CD4-positive, alpha-beta T cell (primary cell): ENCODE results near the gene MED9. TPM values are rescaled to one million over a fixed set of nuclear protein-coding genes. Genes with fewer than 3 reads are reported as not detected.

ENCODE experiments used
- ATAC-seq: fragments of 200-7000 bp; cut with Tn5 transposase; one replicate; pipeline ENCODE4 v1.10.0; 2022; ENCODE audit warnings: mild to moderate bottlenecking; ENCODE audit not compliant: poor library complexity
- CTCF ChIA-PET: fragments of 350-600 bp; sonication (Branson Sonifier 250); formaldehyde crosslinking; loops from one replicate; lab custom pipeline; 2021; ENCODE audit warnings: antibody characterized with exemption, inconsistent platforms; lab: Charles Lee
- POLR2A ChIA-PET: fragments of 350-600 bp; sonication (Branson Sonifier 250); formaldehyde crosslinking; loops from one replicate; lab custom pipeline; 2021; ENCODE audit warnings: antibody characterized with exemption, inconsistent platforms; lab: Charles Lee
- DNase-seq, 14 experiments: peaks; one replicate each; pipeline ENCODE4 v3.0.0-alpha.2; 2013 to 2020; ENCODE audit warnings: mixed read lengths in 2 of 14
- H3K27ac ChIP-seq, 2 donors: one replicate each; pipeline versions ENCODE4 v1.5.1 to v1.7.0; 2013; ENCODE audit warnings: low read length in 2 of 2, low read depth in 1 of 2, mild to moderate bottlenecking in 1 of 2
- H3K27me3 ChIP-seq, 2 experiments: 1 replicate in 1 of 2; 2 replicates in 1 of 2; pipeline versions ENCODE4 v1.6.1 to v1.7.0; 2013; ENCODE audit warnings: low read length in 2 of 2, control low read depth in 1 of 2, mild to moderate bottlenecking in 1 of 2, moderate library complexity in 1 of 2; ENCODE audit not compliant: insufficient read depth in 2 of 2, control insufficient read depth in 1 of 2
- H3K36me3 ChIP-seq: one replicate; pipeline ENCODE4 v1.6.1; 2013; ENCODE audit warnings: low read length, control low read depth; ENCODE audit not compliant: insufficient read depth
- H3K4me1 ChIP-seq: one replicate; pipeline ENCODE4 v1.6.1; 2013; ENCODE audit warnings: low read length, control low read depth; ENCODE audit not compliant: insufficient read depth
- H3K4me3 ChIP-seq: one replicate; pipeline ENCODE4 v1.5.1; 2013; ENCODE audit warnings: mild to moderate bottlenecking, low read length, moderate library complexity
- H3K9me3 ChIP-seq, 2 experiments: 1 replicate in 1 of 2; 2 replicates in 1 of 2; pipeline versions ENCODE4 v1.6.1 to v1.7.0; 2013; ENCODE audit warnings: low read length in 2 of 2, mild to moderate bottlenecking in 2 of 2, control low read depth in 1 of 2, moderate library complexity in 1 of 2; ENCODE audit not compliant: control insufficient read depth in 1 of 2, insufficient read depth in 1 of 2
- H3K27ac Mint-ChIP-seq: one replicate; pipeline ENCODE4 v1.8.0; 2020; ENCODE audit warnings: mixed read lengths
- H3K27me3 Mint-ChIP-seq: one replicate; pipeline ENCODE4 v1.8.0; 2021; ENCODE audit warnings: mixed read lengths
- H3K36me3 Mint-ChIP-seq: one replicate; pipeline ENCODE4 v1.8.0; 2021; ENCODE audit warnings: low read depth, mixed read lengths
- H3K4me1 Mint-ChIP-seq: one replicate; pipeline ENCODE4 v1.8.0; 2021; ENCODE audit warnings: low read depth, mixed read lengths
- H3K4me3 Mint-ChIP-seq: one replicate; pipeline ENCODE4 v1.8.0; 2020; ENCODE audit warnings: mild to moderate bottlenecking, mixed read lengths
- H3K9me3 Mint-ChIP-seq: one replicate; pipeline ENCODE4 v1.8.0; 2020; ENCODE audit warnings: mixed read lengths
- CTCF ChIP-seq: fragments of 200-600 bp; IDR thresholded peaks from one replicate; pipeline ENCODE4 v1.8.0; 2022; ENCODE audit warnings: antibody characterized with exemption, mild to moderate bottlenecking
- intact Hi-C, 2 experiments: fragments of 100-400 bp; cut with DNase I in 1 of 2; cut with micrococcal nuclease in 1 of 2; formaldehyde crosslinking; loops; one replicate each; pipeline versions ENCODE4 v1.15.1 to v1.9.0; 2023 to 2025; cut with DNase I, micrococcal nuclease
- total RNA-seq, 174 experiments: library from RNA in 2 of 174; stranded (reverse) in 2 of 174; gene quantifications; one replicate each; pipeline ENCODE4 v1.2.3 and lab custom pipeline; 2021 to 2026

The MED9 gene
- total RNA-seq, 2 experiments from 2014 or later, result 27.0 to 27.9 TPM

- no peaks in the 10 kb centered on the region for H3K27me3 ChIP-seq
- H3K4me1 Mint-ChIP-seq, result peaks cover 11% of the 10 kb centered on the region
- ChIA-PET POLR2A (no interaction called here), CTCF (no interaction called here)
- H3K9me3 ChIP-seq, result no peaks in the 10 kb centered on the region
- H3K36me3 ChIP-seq, result no peaks in the 10 kb centered on the region
- no peaks in the 10 kb centered on the region for H3K27me3 Mint-ChIP-seq
- DNase-seq, result no peak
- H3K4me3 ChIP-seq, result no peak overlapping the region
- ATAC-seq, result no peak
- no peaks in the 10 kb centered on the region for H3K36me3 Mint-ChIP-seq
- no peak overlapping the region for H3K27ac ChIP-seq
- H3K27ac Mint-ChIP-seq, result no peak overlapping the region
- no peak overlapping the region for H3K4me3 Mint-ChIP-seq
- H3K9me3 Mint-ChIP-seq, result no peaks in the 10 kb centered on the region
- intact Hi-C loops, result no loop called here
- no peak for TF ChIP-seq CTCF
- peaks cover 6% of the 10 kb centered on the region for H3K4me1 ChIP-seq
These were observed 41.5 kb upstream of the MED9 start for GRCh38 chr17:17435323-17435722.

GRCh38 chr17:17437461-17437860, 39.3 kb upstream of the MED9 start:
- no peaks in the 10 kb centered on the region for H3K9me3 Mint-ChIP-seq
- POLR2A ChIA-PET, result no interaction called here

DNA sequence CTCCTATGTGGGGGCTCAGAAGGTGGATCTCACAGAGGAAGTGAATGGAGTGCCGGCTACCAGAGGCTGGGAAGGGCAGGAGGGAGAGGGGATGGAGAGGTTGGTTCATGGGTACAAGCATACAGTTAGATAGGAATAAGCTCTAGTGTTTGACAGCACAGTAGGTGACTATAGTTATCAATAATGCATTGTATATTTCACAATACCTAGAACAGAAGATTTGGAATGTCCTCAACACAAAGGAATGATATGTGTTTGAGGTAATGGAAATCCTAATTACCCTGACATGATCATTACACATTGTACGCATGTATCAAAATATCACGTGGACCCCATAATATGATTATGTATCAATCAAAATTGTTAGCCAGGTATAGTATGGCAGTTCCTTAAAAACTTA, 38.9 kb upstream of the MED9 start:
- no peak for ATAC-seq
- Mint-ChIP-seq H3K4me1 (peaks cover 11% of the 10 kb centered on the region), H3K27ac (no peak overlapping the region), H3K9me3 (no peaks in the 10 kb centered on the region), H3K27me3 (no peaks in the 10 kb centered on the region), H3K4me3 (no peak overlapping the region), H3K36me3 (no peaks in the 10 kb centered on the region)
- Histone ChIP-seq H3K36me3 (no peaks in the 10 kb centered on the region), H3K27me3 (no peaks in the 10 kb centered on the region), H3K27ac (no peak overlapping the region), H3K4me3 (no peak overlapping the region), H3K4me1 (peaks cover 6% of the 10 kb centered on the region), H3K9me3 (no peaks in the 10 kb centered on the region)
- intact Hi-C loops, result no loop called here
- ChIA-PET POLR2A (no interaction called here), CTCF (no interaction called here)
- TF ChIP-seq CTCF, result no peak
- no peak for DNase-seq

More at GRCh38 chr17:17437461-17437860, 39.3 kb upstream of the MED9 start:
- no peak overlapping the region for H3K27ac Mint-ChIP-seq
- DNase-seq (no peak), ATAC-seq (no peak)
- no peaks in the 10 kb centered on the region for H3K36me3 Mint-ChIP-seq
- CTCF ChIA-PET, result no interaction called here
- H3K4me1 ChIP-seq, result peaks cover 6% of the 10 kb centered on the region
- no peak overlapping the region for H3K4me3 Mint-ChIP-seq
- no peak for TF ChIP-seq CTCF
- H3K27ac ChIP-seq, result no peak overlapping the region
- H3K27me3 Mint-ChIP-seq, result no peaks in the 10 kb centered on the region
- H3K9me3 ChIP-seq, result no peaks in the 10 kb centered on the region
- peaks cover 11% of the 10 kb centered on the region for H3K4me1 Mint-ChIP-seq
- intact Hi-C loops, result no loop called here
- no peaks in the 10 kb centered on the region for H3K36me3 ChIP-seq
- H3K27me3 ChIP-seq, result no peaks in the 10 kb centered on the region
- H3K4me3 ChIP-seq, result no peak overlapping the region
